GM04503 (cell line): Measurements from ENCODE around the gene RERE.

Source experiments
- DNase-seq: peaks from one replicate; pipeline ENCODE4 v3.0.0-alpha.2; 2012; ENCODE audit warnings: low read depth

The RERE gene

GRCh38 chr1:8348047-8348776, 469.2 kb downstream of the RERE start:
- DNase-seq = no peak

GRCh38 chr1:8347635-8348034, 469.8 kb downstream of the RERE start:
- DNase-seq = no peak

GRCh38 chr1:8345621-8346415, 471.6 kb downstream of the RERE start:
- no peak for DNase-seq

- no peak for DNase-seq
These were observed 472.4 kb downstream of the RERE start for GRCh38 chr1:8344893-8345507.

GRCh38 chr1:8343464-8344001, 473.9 kb downstream of the RERE start:
- peak; percentile 92 for DNase-seq

- DNase-seq = no peak
These were observed 474.4 kb downstream of the RERE start for GRCh38 chr1:8343044-8343443.

GRCh38 chr1:8342325-8342724, 475.1 kb downstream of the RERE start:
- peak; percentile 53 for DNase-seq

- no peak for DNase-seq
These were observed 477.0 kb downstream of the RERE start for GRCh38 chr1:8340448-8340847.

- DNase-seq = no peak
These were observed 478.2 kb downstream of the RERE start for GRCh38 chr1:8339203-8339600.

- no peak for DNase-seq
These were observed 478.8 kb downstream of the RERE start for GRCh38 chr1:8338526-8339202.

- no peak for DNase-seq
These were observed 479.5 kb downstream of the RERE start for GRCh38 chr1:8337776-8338525.

GRCh38 chr1:8335246-8335645, 482.2 kb downstream of the RERE start:
- DNase-seq = no peak

GRCh38 chr1:8334106-8334851, 483.2 kb downstream of the RERE start:
- no peak for DNase-seq

GRCh38 chr1:8333246-8333987, 484.0 kb downstream of the RERE start:
- DNase-seq = no peak

- no peak for DNase-seq
These were observed 484.6 kb downstream of the RERE start for GRCh38 chr1:8332806-8333205.

- no peak for DNase-seq
These were observed 486.9 kb downstream of the RERE start for GRCh38 chr1:8330271-8331125.

- DNase-seq = no peak
These were observed 487.6 kb downstream of the RERE start for GRCh38 chr1:8329858-8330257.

- no peak for DNase-seq
These were observed 488.0 kb downstream of the RERE start for GRCh38 chr1:8329439-8329838.

- DNase-seq = no peak
These were observed 489.2 kb downstream of the RERE start for GRCh38 chr1:8328271-8328670.
